ENCODE measurements around the gene MYH10.

DNA sequence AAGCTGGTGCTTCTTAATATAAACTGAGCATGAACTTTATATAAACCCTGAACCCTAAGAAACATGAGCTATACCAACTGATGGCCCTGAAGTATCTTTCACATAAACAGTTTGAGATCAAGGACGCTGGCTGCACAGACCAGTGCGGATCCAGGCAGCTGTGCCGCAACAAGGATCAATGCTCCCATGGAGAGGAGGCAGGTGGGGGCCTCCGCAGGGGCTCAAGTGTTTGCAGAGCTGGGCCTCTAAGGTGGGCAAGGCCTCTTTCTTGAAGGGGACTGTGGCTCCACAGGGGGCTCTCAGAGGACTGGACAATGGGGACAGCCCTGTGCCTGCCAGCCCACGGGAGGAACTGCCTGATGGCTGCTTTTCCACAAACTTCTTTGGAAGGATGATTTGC, 148.8 kb downstream of the MYH10 start:
- TF ChIP-seq EZH2 (IDR thresholded peaks at IDR 0.05) = no peak
- TF ChIP-seq POLR2AphosphoS5 (IDR thresholded peaks at IDR 0.05; ENCODE audit: borderline replicate concordance, low read depth, low read length) = no peak
- TF ChIP-seq FOXP2 (optimal IDR thresholded peaks at IDR 0.05; ENCODE audit: control extremely low read depth, extremely low read length, insufficient read depth) = no peak
